HUES6 (cell line): Measurements from ENCODE around the gene EAF2.
"Not testable (repeated sequence)": the region's sequence is repeated elsewhere in the genome, so short reads cannot be mapped to it uniquely, and the experiment has no call there.

Source experiments
- H3K27ac ChIP-seq: 2 replicates; pipeline ENCODE4 v1.7.0; 2013; ENCODE audit warnings: low read depth, mild to moderate bottlenecking, low read length, inconsistent platforms
- H3K27me3 ChIP-seq: 2 replicates; pipeline ENCODE4 v1.6.1; 2013; ENCODE audit warnings: low read length; ENCODE audit not compliant: control insufficient read depth, insufficient read depth
- H3K36me3 ChIP-seq: 2 replicates; pipeline ENCODE4 v1.6.1; 2013; ENCODE audit warnings: low read length; ENCODE audit not compliant: control insufficient read depth, insufficient read depth
- H3K4me1 ChIP-seq: 2 replicates; pipeline ENCODE4 v1.6.1; 2013; ENCODE audit warnings: low read length; ENCODE audit not compliant: control insufficient read depth, insufficient read depth
- H3K4me3 ChIP-seq: 2 replicates; pipeline ENCODE4 v1.5.1; 2013; ENCODE audit warnings: low read depth, low read length
- H3K9ac ChIP-seq: one replicate; pipeline ENCODE4 v1.6.1; 2013; ENCODE audit warnings: mild to moderate bottlenecking, low read length
- H3K9me3 ChIP-seq: 2 replicates; pipeline ENCODE4 v1.6.1; 2013; ENCODE audit warnings: low read depth, low read length; ENCODE audit not compliant: control insufficient read depth, insufficient read depth

The EAF2 gene

DNA sequence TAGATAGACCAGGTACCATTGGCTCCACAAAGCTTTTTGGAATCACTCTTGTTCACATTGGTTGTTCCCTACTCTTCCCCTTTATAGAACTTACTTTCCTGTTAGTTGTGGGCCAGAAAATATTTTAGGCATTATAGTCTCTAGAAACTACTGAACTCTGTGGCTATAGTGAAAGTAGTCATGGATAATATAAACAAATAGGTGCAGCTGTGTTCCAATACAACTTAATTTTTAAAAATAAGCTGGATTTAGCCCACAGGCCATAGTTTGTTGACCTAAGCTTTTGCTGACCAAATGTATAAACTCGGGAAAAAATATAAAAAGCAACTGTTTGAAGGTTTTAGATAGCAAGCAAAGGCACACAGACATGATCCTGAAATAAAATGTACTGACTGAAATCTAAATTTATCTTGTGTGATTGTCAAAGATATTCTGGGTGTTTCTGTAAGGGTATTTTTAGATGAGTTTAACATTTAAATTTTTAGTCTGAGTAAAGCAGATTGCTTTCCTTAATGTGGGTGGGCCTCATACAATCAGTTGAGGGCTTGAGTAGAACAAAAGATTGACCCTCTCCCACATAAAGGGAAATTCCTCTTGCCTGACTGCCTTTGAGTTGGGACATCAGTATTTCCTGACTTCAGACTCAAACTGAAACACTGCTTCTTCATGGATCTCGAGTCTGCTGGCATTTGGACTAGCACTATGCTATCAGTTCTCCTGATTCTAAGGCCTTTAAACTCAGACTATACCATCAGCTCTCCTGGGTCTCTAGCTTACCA, 13.4 kb upstream of the EAF2 start:
- H3K36me3 ChIP-seq: peaks cover 75% of the 10 kb centered on the region
- H3K4me3 ChIP-seq: no peak overlapping the region
- H3K27ac ChIP-seq: no peak overlapping the region

DNA sequence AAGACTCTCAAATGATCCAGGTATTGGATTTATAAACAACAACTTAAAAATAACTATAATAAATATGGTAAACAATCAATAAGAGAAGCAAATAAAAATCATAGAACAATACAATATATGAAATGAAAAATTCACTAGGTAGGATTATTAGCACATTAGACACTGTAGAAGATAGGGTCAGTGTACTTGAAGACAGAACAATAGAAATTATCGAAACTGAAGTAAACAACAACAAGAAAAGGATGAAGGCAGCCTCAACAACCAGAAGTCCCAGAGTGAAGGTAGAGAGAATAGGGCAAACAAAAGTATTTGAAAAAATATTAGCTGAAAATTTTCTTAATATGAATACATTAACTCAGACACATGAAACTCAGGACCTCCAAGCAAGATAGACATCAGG, 12.0 kb upstream of the EAF2 start:
- no peaks in the 10 kb centered on the region for H3K4me1 ChIP-seq
- H3K36me3 ChIP-seq: peaks cover 79% of the 10 kb centered on the region
- H3K9ac ChIP-seq: no peak overlapping the region
- H3K27ac ChIP-seq: no peak overlapping the region
- no peaks in the 10 kb centered on the region for H3K27me3 ChIP-seq
- peaks cover 4% of the 10 kb centered on the region; the same call in 1 of the 2 replicates for H3K9me3 ChIP-seq
- no peak overlapping the region for H3K4me3 ChIP-seq

More for the DNA sequence above, 13.4 kb upstream of the EAF2 start:
- H3K9me3 ChIP-seq: peaks cover 4% of the 10 kb centered on the region; the same call in 1 of the 2 replicates
- H3K9ac ChIP-seq: no peak overlapping the region
- H3K27me3 ChIP-seq: no peaks in the 10 kb centered on the region
- no peaks in the 10 kb centered on the region for H3K4me1 ChIP-seq

DNA sequence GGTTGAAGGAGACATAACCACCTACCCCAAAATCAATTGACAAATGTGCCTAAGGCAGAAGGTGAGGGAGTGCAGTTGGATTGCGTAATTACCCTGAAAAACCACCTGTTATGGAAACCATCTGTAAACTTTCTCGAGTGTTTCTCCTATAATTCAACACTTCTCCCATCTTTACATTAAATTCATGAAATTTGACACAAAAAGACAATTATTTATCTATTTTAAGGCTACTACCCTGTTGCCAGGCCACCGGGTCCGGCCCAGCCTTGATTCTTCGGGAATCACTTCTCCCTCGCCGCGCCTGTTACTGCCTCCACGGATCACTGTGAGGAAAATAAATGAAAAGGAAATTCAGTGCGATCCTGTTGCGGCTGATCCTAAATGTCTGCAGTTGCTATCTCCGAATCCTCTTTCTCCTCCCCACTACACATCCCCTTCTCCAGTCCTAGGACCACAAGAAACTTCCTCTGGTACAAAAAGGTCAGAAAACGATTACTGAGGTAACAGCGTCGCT, 795 bp upstream of the EAF2 start:
- Histone ChIP-seq H3K4me1 (peaks cover 3% of the 10 kb centered on the region), H3K4me3 (peak overlapping the region; percentile 81), H3K27me3 (peaks cover 13% of the 10 kb centered on the region), H3K9ac (peak overlapping the region; percentile 94), H3K27ac (peak overlapping the region; percentile 66), H3K36me3 (peaks cover 22% of the 10 kb centered on the region), H3K9me3 (no peaks in the 10 kb centered on the region)

DNA sequence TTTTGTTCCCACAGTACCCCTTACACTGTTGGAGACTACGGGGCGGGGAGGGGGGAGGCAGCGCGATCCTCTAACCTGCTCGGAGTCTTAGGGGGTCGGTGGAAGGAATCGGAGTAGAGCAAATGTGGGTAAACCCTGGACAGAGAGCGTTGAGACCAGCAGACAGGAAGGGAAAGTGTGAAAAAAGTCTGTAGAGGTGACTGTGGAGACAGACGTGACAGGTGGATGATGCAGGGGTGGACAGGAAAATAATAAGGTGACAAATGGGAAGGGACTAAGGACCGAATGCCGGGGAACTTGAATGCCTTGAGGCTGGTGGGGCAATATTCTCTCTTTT, 424 bp downstream of the EAF2 start:
- H3K9me3 ChIP-seq: no peaks in the 10 kb centered on the region
- H3K27ac ChIP-seq: no peak overlapping the region
- H3K4me1 ChIP-seq: peaks cover 3% of the 10 kb centered on the region
- H3K9ac ChIP-seq: peak overlapping the region; percentile 56
- peak overlapping the region; percentile 81 for H3K4me3 ChIP-seq
- peaks cover 16% of the 10 kb centered on the region; the same call in 1 of the 2 replicates for H3K36me3 ChIP-seq
- peaks cover 13% of the 10 kb centered on the region for H3K27me3 ChIP-seq

DNA sequence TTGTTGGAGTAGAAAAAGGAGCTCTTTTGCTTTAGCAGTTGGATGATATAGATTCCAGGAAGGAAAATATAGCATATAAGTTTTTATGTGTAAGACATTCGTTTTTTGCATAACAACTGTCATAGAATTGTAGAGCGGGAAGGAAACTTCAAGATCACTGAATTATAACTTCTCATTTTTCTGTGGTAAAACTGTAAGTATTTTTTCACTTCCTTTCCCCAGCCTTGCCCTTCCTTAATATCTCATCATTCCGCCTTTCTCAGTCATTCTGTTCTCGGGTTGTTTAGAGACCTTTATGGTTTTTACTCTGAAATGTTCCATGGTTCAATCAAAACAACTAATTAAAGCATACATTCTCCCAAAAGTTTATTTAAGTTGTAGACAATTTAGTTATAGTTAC, 1.1 kb downstream of the EAF2 start:
- Histone ChIP-seq H3K36me3 (peaks cover 12% of the 10 kb centered on the region; the same call in 1 of the 2 replicates), H3K4me3 (peak overlapping the region; percentile 81; the same call in 1 of the 2 replicates), H3K4me1 (peaks cover 3% of the 10 kb centered on the region), H3K27ac (no peak overlapping the region), H3K27me3 (peaks cover 13% of the 10 kb centered on the region), H3K9me3 (no peaks in the 10 kb centered on the region), H3K9ac (no peak overlapping the region)

DNA sequence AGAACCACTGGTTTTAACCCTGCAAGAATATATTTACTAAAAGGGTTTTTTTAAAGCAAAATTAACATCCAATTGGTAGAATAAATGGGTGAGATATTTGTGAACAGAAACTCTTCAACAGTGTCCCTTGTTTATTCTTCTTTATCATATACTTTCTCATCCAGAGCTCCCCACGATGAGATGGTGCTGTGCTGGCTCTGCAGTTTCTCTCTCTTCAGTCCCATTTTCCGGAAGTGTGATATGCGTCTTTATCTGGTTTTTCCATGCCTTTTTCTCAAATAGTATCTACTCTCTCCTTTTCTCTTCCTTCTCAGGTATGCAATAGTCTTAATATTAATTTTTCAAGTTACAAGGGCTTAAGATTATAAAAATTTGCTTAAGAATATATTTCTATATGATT, 1.5 kb downstream of the EAF2 start:
- Histone ChIP-seq H3K4me3 (no peak overlapping the region), H3K9ac (no peak overlapping the region)

DNA sequence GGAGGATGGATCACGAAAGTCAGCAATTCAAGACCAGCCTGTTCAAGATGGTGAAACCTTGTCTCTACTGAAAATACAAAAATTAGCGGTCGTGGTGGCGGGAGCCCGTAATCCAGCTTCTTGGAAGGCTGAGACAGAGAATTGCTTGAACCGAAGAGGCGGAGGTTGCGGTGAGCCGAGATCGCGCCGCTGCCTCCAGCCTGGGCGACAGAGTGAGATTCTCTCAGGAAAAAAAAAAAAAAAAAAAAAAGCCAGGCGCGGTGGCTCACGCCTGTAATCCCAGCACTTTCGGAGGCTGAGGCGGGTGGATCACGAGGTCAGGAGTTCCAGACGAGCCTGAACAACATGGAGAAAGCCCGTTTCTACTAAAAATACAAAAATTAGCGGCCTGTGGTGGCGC, 5.0 kb downstream of the EAF2 start:
- Histone ChIP-seq H3K27me3 (peaks cover 13% of the 10 kb centered on the region), H3K4me3 (no peak overlapping the region), H3K27ac (no peak overlapping the region), H3K36me3 (no peaks in the 10 kb centered on the region), H3K4me1 (no peaks in the 10 kb centered on the region), H3K9ac (no peak overlapping the region), H3K9me3 (no peaks in the 10 kb centered on the region)

More for the DNA sequence above, 1.5 kb downstream of the EAF2 start:
- Histone ChIP-seq H3K27me3 (peaks cover 13% of the 10 kb centered on the region), H3K9me3 (no peaks in the 10 kb centered on the region), H3K4me1 (peaks cover 3% of the 10 kb centered on the region), H3K27ac (no peak overlapping the region), H3K36me3 (peaks cover 12% of the 10 kb centered on the region; the same call in 1 of the 2 replicates)

DNA sequence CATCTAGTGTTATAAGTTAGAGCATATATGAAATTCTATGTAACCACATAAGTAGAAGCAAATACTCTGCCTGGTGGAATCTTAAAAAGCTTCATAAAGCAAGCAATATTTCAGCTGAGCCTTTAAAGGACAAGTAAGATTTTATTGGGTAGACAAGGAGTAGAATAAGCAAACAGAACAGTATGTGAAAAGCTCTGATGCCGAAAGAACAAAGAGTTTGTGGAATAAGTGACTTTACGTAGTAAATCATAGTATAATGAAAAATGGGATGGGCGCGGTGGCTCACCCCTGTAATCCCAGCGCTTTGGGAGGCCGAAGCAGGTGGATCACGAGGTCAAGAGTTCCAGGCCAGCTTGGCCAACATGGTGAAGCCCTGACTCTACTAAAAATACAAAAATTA, 9.9 kb downstream of the EAF2 start:
- Histone ChIP-seq H3K27ac (no peak overlapping the region), H3K36me3 (no peaks in the 10 kb centered on the region), H3K4me3 (no peak overlapping the region), H3K4me1 (no peaks in the 10 kb centered on the region), H3K27me3 (no peaks in the 10 kb centered on the region), H3K9ac (no peak overlapping the region), H3K9me3 (no peaks in the 10 kb centered on the region)

DNA sequence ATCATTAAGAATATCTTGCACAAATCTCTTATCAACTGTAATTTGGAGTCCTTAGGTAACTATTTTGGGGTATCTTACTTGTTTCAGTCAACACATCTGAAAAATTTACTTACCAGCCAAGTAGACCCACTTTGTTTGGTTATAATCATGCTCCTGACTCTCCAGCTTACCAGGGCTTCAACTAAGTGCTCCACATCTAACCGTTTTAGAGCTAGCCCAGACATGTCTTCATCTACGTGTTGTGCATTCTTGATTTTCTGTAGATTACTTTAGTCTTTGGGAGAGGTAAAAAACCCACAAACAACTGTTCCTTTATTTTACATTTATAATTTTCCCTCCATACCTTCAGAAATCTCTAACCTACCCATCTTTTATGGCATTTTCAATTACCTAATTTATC, 17.2 kb downstream of the EAF2 start:
- Histone ChIP-seq H3K9me3 (no peaks in the 10 kb centered on the region), H3K27ac (no peak overlapping the region), H3K9ac (no peak overlapping the region), H3K36me3 (no peaks in the 10 kb centered on the region), H3K27me3 (no peaks in the 10 kb centered on the region), H3K4me1 (no peaks in the 10 kb centered on the region), H3K4me3 (no peak overlapping the region)

DNA sequence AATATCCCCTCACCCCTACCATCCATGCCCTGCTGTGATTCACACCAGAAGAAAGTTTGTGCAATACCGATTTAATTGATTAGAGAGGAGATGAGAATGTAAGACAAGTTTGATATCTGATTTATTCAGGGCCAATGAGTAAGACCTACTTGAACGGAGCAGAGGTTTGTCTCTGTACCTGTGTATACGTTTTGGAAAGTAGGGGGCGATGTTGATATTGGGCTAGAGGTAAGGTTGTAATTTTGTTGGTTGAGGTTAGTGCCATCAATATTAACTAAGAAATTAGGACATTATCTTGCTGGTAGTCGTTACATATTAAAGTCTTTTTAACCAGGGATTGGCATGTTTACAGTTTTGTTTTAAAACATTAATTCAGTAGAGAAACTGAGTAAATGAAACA, 20.5 kb downstream of the EAF2 start:
- no peak overlapping the region for H3K27ac ChIP-seq
- no peaks in the 10 kb centered on the region for H3K9me3 ChIP-seq
- H3K27me3 ChIP-seq: no peaks in the 10 kb centered on the region
- H3K4me1 ChIP-seq: no peaks in the 10 kb centered on the region
- no peaks in the 10 kb centered on the region for H3K36me3 ChIP-seq
- H3K4me3 ChIP-seq: no peak overlapping the region
- no peak overlapping the region for H3K9ac ChIP-seq

DNA sequence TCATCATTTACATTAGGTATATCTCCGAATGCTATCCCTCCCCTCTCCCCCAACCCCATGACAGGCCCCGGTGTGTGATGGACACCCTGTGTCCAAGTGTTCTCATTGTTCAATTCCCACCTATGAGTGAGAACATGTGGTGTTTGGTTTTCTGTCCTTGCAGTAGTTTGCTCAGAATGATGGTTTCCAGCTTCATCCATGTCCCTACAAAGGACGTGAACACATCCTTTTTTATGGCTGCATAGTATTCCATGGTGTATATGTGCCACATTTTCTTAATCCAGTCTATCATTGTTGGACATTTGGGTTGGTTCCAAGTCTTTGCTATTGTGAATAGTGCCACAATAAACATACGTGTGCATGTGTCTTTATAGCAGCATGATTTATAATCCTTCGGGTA, 22.8 kb downstream of the EAF2 start:
- H3K9ac ChIP-seq, H3K27me3 ChIP-seq, H3K9me3 ChIP-seq, H3K4me1 ChIP-seq, H3K4me3 ChIP-seq, H3K27ac ChIP-seq, H3K36me3 ChIP-seq: not testable (repeated sequence)
